ENCODE results near the gene GBX1.

GBX1 gene

GRCh38 chr7:151187409-151188251 lies 20.1 kb upstream of the GBX1 start:
- no peak overlapping the region for H2AFZ ChIP-seq (ENCODE audit: low read depth, low read length, severe bottlenecking)
- H3F3A ChIP-seq (ENCODE audit: insufficient read depth), result no peaks in the 10 kb centered on the region
- H3K4me2 ChIP-seq (ENCODE audit: low read depth, low read length, poor library complexity, severe bottlenecking), result no peak overlapping the region
- no peak overlapping the region for H3K9ac ChIP-seq (ENCODE audit: low read length)
- H3K4me3 ChIP-seq (ENCODE audit: insufficient read depth, low read length, poor library complexity, severe bottlenecking), result no peak overlapping the region
- H3K9me2 ChIP-seq (replicated peaks; ENCODE audit: insufficient read depth, low read length), result no peaks in the 10 kb centered on the region
- no peaks in the 10 kb centered on the region for H3K27me3 ChIP-seq (ENCODE audit: low read length)
- H4K20me1 ChIP-seq (ENCODE audit: low read depth, low read length), result no peaks in the 10 kb centered on the region
- H3K9me3 ChIP-seq (ENCODE audit: insufficient read depth, low read length), result no peaks in the 10 kb centered on the region
- no peaks in the 10 kb centered on the region for H3K79me2 ChIP-seq (ENCODE audit: insufficient read depth, low read length)
- H3K27ac ChIP-seq (ENCODE audit: low read depth, low read length), result no peak overlapping the region
- no peak for TF ChIP-seq EZH2phosphoT487 (conservative IDR thresholded peaks at IDR 0.05; ENCODE audit: low read length)
- TF ChIP-seq, protein P1, sequence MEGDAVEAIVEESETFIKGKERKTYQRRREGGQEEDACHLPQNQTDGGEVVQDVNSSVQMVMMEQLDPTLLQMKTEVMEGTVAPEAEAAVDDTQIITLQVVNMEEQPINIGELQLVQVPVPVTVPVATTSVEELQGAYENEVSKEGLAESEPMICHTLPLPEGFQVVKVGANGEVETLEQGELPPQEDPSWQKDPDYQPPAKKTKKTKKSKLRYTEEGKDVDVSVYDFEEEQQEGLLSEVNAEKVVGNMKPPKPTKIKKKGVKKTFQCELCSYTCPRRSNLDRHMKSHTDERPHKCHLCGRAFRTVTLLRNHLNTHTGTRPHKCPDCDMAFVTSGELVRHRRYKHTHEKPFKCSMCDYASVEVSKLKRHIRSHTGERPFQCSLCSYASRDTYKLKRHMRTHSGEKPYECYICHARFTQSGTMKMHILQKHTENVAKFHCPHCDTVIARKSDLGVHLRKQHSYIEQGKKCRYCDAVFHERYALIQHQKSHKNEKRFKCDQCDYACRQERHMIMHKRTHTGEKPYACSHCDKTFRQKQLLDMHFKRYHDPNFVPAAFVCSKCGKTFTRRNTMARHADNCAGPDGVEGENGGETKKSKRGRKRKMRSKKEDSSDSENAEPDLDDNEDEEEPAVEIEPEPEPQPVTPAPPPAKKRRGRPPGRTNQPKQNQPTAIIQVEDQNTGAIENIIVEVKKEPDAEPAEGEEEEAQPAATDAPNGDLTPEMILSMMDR (IDR thresholded peaks at IDR 0.05; ENCODE audit: insufficient read depth, low read length, poor library complexity, severe bottlenecking), result no peak
- H3K36me3 ChIP-seq (ENCODE audit: low read length), result no peaks in the 10 kb centered on the region

- H3K36me3 ChIP-seq (ENCODE audit: low read length), result no peaks in the 10 kb centered on the region
- H3K27ac ChIP-seq (ENCODE audit: low read depth, low read length), result no peak within 1 kb of the TSS
- H2AFZ ChIP-seq (ENCODE audit: low read depth, low read length, severe bottlenecking), result no peak within 1 kb of the TSS
- no peak within 1 kb of the TSS for H3K9ac ChIP-seq (ENCODE audit: low read length)
- H3K4me2 ChIP-seq (ENCODE audit: low read depth, low read length, poor library complexity, severe bottlenecking), result no peak within 1 kb of the TSS
- no peaks in the 10 kb centered on the region for H3K9me3 ChIP-seq (ENCODE audit: insufficient read depth, low read length)
- H3K9me2 ChIP-seq (replicated peaks; ENCODE audit: insufficient read depth, low read length), result no peaks in the 10 kb centered on the region
- no peaks in the 10 kb centered on the region for H3K27me3 ChIP-seq (ENCODE audit: low read length)
- no peaks in the 10 kb centered on the region for H3K79me2 ChIP-seq (ENCODE audit: insufficient read depth, low read length)
- TF ChIP-seq, protein P1 (IDR thresholded peaks at IDR 0.05; ENCODE audit: insufficient read depth, low read length, poor library complexity, severe bottlenecking), result no peak
- TF ChIP-seq EZH2phosphoT487 (conservative IDR thresholded peaks at IDR 0.05; ENCODE audit: low read length), result no peak
- H3K4me3 ChIP-seq (ENCODE audit: insufficient read depth, low read length, poor library complexity, severe bottlenecking), result no peak within 1 kb of the TSS
- H3F3A ChIP-seq (ENCODE audit: insufficient read depth), result no peaks in the 10 kb centered on the region
- no peaks in the 10 kb centered on the region for H4K20me1 ChIP-seq (ENCODE audit: low read depth, low read length)
Measured at GRCh38 chr7:151186640-151187408, 19.3 kb upstream of the GBX1 start, which contains the start of gene ASB10. ASB10 (minus strand) TSS chr7:151187250; CDS start chr7:151187130, 120 bp downstream.

- Histone ChIP-seq H2AFZ (ENCODE audit: low read depth, low read length, severe bottlenecking) (no peak overlapping the region), H3K27ac (ENCODE audit: low read depth, low read length) (no peak overlapping the region), H3F3A (ENCODE audit: insufficient read depth) (no peaks in the 10 kb centered on the region), H3K27me3 (ENCODE audit: low read length) (no peaks in the 10 kb centered on the region), H4K20me1 (ENCODE audit: low read depth, low read length) (no peaks in the 10 kb centered on the region), H3K36me3 (ENCODE audit: low read length) (no peaks in the 10 kb centered on the region), H3K79me2 (ENCODE audit: insufficient read depth, low read length) (no peaks in the 10 kb centered on the region), H3K9ac (ENCODE audit: low read length) (no peak overlapping the region), H3K9me2 (replicated peaks; ENCODE audit: insufficient read depth, low read length) (no peaks in the 10 kb centered on the region), H3K4me2 (ENCODE audit: low read depth, low read length, poor library complexity, severe bottlenecking) (no peak overlapping the region), H3K4me3 (ENCODE audit: insufficient read depth, low read length, poor library complexity, severe bottlenecking) (no peak overlapping the region), H3K9me3 (ENCODE audit: insufficient read depth, low read length) (no peaks in the 10 kb centered on the region)
- TF ChIP-seq EZH2phosphoT487 (conservative IDR thresholded peaks at IDR 0.05; ENCODE audit: low read length), result no peak
- TF ChIP-seq, protein P1 (IDR thresholded peaks at IDR 0.05; ENCODE audit: insufficient read depth, low read length, poor library complexity, severe bottlenecking), result no peak
Measured at GRCh38 chr7:151185762-151186639, 18.5 kb upstream of the GBX1 start.

Data from SU-DHL-6 (cell line).